Fibroblast of lung (primary cell): ENCODE data around the gene C11orf71.

Source experiments
- CTCF ChIP-seq, 2 donors: IDR thresholded peaks in 1 of 2; conservative IDR thresholded peaks in 1 of 2; 1 replicate in 1 of 2; 2 replicates in 1 of 2; pipeline ENCODE4 v1.5.1; 2011 to 2012; ENCODE audit warnings: low read length in 2 of 2, control low read depth in 1 of 2, inconsistent platforms in 1 of 2, low read depth in 1 of 2, mild to moderate bottlenecking in 1 of 2
- EZH2 ChIP-seq: IDR thresholded peaks from 2 replicates; pipeline ENCODE4 v1.5.1; 2012; ENCODE audit warnings: low read length, control low read depth, mild to moderate bottlenecking; ENCODE audit errors: missing control alignments

- TF ChIP-seq CTCF (conservative IDR thresholded peaks at IDR 0.05 in 1 of 2, IDR thresholded peaks at IDR 0.05 in 1 of 2; ENCODE audit: low read depth in 1 of 2, low read length in 2 of 2) (no peak), EZH2 (no peak)
These were observed 46.2 kb downstream of the C11orf71 start for GRCh38 chr11:114354076-114354475.
